ENCODE data around the gene CIT.

Gene CIT

DNA sequence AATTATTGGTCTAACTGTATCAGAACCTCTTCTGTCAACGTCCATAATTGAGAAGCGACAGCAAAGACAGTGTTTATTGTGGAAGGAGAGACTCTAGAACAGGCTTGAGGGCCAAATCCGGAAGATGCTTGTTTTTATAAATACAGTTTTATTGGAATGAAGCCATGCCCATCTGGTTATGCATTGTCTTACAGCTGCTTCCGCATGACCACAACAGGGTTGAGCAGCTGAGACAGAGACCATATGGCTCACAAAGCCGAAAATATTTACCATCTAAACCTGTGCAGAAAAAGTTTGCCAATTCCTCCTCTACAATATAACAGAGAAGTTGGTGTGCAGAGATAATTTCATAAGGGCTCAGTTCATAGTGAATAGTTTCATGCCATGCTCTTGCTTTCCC, 184.7 kb downstream of the CIT start:
- no peak for DNase-seq

DNA sequence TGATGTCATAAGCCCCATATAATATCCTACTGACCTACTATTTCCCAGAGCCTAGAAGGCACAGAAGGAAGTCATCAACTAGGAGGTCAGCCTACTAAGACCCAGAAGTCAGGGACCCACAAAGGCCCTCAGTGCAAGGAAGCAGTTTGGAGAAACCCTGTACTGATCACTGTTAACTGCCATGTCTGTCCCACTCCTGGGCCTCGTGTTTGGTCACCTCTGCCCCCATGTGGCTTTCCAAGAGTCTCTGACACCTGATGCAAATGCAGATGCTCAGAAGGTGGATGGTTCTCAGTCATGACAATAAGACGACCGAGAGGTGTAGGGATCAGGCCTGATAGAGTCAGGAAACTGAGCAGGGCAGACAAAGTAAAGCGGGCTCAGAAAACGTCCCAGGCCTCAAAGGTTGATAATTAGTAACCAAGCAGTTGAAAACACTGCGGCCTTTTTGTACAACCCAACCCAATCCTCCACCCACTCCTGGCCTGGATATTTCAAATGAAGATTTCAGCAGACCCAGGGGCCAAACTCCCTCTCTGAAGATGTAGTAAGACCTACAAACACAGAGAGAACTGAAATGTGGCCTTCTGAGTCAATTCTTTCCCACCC, 185.8 kb downstream of the CIT start:
- DNase-seq: no peak

DNA sequence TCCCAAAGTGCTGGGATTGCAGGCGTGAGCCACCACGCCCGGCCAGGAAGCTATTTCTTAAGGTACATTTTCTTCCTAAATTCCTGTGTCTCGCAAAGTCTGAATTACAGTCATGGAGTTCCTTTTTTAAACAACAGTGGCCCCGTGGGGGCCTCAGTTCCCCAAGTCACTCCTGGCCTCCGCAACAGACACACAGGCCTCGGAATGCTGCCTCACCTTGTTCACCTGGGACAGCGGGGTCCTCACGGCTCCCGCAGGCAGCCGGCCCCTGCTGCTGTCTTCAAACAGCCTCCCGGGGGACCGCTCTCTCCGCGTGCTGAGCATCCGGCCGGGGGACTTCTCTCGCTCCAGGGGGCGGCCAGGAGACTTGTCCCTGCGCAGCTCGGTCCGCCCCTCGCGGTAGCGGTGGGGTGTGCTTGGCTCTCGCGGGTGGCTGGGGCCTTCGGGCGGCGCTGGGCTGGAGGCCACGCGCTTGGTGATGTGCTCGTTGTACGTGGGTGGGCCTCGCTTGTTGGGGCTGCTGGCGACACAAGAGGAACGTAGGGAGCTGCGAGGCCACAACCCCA, 187.1 kb downstream of the CIT start:
- no peak for DNase-seq

DNA sequence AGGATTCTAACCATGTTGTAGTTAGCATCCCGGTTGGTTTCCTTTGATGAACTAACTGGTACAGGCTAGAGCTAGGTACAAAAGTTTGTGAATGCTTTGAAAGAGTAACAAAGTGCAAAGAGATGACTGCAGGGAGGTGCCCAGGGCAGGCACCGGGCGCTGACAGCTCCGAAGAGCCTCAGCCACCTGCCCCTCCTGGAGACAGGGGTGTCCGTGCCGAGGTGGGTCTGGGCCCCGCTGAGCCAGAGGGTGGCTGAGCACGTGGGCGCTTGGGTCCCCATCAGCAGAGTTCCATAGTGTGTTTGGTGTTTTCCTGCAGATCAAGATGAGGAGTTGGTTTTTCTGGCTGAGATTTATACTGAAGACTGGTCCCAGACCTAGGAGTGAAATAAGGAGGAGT, 189.2 kb downstream of the CIT start:
- no peak for DNase-seq

DNA sequence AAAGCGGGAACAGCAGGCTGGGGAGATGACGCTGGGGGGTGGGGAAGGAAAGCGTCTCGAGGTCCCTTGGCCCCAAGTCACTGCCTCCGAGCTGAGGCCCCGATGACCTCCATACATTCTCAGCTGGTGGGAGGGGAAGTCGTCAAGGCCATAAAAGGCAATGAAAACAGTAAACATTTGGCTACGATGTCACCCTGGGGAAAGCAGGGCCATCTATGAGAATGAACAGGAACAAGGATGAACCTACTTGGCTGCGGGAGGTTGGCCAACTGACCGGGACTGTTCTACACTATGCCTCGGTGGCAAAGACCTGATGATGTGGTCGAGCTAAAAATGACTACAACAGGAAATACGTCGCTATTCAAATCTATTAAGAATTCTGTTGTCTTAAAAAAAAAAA, 189.7 kb downstream of the CIT start:
- DNase-seq: no peak

DNA sequence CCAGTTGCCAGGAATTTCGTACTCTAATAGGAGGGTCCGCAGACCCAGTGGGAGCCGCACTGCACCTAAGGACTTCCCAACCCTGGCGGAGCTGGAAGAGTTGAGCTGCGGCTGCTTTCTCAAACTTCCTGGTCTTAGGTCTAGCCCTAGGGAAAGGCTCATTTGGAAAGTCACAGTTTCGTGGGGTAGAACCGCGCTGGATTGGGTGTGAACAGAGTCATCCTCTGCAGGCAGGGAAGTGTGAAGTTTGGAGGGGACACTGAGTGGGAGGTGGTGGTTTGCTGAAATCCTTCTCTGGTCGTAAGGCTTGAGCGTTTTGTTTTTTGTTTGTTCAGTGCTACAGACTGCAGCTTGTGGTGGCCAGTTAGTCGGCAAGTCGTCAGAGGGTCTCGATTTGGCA, 190.3 kb downstream of the CIT start:
- DNase-seq: no peak

DNA sequence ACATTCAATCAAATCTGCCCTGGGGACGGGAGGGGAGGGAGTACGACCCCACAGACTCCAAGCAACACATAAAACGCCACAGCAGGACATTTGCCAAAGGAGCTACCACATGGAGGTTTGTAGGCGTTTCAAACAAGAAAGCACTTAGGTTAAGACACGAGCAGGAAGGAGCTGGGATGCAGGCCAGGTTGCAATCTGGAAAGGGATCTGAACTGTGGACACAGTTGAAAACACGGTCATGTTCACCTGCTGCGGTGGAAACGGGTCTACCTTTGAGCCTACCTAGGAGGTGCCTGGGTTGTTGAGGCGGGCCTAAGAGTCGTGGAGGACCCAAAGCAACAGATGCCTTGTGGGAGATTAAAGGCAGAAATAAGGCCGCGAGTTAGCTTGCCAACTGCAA, 190.8 kb downstream of the CIT start:
- no peak for DNase-seq

DNA sequence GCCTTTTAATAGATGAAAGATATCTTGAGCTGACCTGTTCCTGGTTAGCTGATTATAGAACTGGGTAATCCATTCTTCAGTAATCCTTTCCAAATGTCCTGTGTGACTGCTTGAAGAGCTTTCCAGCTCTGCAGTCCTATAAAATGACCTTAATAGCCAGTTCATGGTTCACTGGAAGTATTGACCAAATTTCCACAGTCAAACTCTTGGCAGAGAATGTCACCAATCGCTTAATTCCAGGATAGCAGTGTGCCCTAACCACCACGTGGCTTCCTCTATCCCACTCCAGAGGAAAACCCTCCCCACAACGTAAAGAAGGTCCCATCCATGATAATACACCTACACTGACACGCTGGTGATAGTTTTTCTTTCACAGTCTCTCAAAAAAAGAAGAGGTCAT, 191.7 kb downstream of the CIT start:
- DNase-seq: no peak

DNA sequence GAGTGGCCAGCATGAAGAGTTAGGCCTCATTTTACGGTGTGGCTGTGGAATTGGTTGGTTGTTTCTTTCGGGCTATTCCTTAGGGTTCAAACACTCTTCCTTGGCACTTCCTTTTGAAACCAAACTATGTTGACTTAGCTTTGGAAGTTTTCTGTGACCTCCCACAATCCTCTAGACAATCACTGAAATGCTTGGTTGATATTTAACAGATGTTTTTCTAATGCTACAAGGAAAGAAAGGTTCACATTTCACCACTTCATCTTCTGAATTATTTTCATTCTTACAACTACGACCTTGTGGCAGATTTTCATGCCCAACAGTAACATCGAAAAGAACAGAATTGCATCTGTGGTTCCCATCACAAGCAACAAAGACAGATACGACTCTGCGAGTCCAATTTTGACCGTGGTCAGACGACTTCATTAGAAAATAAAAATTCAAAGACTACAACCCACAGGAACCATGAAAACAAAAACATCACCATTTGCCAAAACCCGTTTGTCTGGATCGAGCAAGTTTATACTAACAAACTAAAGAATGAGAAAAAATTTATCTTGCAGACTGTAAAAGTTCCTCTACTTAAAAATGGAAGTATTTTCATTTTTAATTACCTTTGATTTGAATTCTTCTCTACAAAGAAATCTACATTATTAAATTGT, 192.3 kb downstream of the CIT start:
- no peak for DNase-seq

DNA sequence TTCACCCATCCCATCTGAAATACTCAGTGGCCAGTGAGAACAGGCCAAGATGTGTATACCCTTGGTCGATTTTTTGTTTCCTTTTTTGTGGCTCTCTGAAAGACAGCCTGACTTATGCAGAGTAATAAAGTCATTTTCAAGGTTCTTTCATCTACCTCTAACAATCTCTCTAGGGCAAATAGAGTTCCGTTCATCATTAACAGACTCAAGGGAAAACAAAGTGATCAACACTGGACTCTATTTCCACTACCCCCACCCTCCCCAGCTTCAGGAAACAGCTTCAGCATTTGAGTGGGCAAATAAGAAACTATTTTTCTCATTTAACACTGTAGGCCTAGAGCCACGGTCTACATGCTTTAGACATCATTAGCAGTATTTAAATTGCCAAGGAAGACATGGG, 193.3 kb downstream of the CIT start:
- no peak for DNase-seq

DNA sequence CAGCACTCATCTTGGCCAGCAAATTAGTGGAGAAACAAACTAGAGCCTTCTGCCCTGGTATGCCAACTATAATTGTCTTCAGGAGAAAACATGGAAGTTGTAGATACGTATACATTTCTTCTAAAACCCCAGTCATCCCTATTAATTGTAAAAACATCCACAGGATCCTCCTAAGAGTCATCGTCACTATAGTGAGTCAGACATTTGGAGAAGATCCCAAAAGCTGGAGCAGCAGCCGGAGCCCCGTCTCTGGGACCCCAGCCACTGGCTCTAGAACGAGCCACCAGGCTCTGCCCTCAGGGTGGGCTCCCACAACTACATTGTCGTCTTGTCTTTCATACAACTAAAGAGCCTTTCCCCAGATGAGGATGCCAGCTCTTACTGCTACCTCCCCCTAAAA, 193.7 kb downstream of the CIT start:
- no peak for DNase-seq

DNA sequence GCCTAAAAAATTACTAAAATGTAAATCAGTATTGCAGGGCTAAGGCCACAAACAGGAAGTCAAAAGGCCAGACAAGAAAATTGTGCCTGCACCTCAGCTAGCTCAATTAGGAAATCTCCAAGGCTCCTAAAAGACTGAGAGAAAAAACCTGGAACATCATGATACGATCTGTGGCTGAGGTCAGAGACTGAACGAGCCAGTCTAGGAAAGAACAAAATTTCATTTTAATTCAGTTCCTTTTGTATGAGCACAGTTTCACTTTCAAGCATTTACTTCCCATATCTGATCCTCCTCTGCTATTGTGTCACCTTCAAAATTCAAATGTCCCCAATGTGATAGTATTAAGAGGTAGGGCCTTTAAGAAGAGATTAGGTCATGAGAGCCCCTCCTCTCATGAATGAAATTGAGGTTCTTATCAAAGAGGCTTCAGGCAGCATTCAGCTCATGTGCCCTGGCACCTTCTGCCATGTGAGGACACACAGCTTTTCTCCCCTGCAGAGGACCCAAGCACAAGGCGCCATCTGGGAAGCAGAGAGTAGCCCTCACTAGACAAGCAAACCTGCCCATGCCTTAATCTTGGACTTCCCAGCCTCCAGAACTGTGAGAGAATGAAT, 194.4 kb downstream of the CIT start:
- DNase-seq: no peak

DNA sequence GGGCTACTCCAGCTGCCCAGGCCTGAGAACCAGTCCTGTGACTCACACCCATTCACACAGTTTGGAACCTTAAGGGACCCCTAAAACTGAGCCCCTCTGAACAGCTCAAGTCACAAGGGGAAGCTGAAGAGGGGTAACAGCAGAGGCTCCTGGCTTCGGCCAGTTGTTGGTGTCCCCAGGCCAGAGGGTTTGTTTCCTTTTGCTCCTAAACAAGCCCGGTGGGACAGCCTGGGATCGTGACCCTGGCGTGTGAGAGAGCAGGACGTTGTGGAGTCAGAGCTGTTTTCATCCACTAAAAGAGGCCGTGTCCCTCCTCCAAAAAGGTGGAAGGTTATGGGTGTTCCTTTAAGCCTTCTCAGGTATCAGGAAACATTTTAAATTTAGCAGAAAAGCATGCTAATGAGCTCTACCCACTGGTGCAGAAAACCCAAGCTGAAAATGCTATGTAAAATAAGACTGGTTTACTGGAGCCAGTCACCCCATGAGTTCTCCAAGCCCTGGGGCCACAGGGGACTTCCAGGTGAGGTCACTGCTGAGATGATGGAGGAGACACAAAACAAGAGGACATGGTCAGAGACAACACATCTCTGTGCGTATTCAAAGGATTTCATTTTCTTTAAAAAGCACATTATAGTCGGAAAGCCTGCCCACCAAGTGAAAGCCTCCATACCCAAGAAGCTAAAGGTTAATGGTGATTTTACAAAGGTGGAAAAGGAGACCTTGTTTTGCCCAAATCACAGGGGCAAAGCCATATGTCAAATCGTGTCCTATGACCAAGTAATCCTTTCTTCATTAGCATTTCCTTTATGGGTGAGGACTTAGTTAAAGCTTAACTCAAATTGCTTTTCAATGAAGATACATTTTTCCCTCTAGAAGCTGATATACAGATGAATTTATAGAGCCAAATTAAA, 195.1 kb downstream of the CIT start:
- no peak for DNase-seq

DNA sequence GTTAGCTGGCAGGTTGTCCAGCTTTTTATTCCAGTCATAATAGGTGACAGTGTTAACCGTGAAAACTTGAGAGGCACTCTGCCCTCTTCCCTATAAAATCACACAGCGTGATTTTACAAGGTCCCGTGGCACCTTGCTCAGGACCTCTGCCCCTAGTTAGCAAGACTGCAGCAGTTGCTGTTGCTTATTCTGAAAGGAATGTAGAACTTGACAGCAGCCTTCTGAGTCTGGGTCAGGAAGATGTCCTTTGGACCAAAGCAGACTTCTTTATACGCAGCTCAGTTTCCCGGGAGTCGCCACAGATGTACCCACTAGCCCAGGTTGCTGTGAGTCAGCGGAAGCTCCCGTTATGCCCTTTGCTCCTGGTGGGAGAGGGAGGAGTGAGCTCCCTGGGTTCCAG, 196.0 kb downstream of the CIT start:
- DNase-seq: no peak

DNA sequence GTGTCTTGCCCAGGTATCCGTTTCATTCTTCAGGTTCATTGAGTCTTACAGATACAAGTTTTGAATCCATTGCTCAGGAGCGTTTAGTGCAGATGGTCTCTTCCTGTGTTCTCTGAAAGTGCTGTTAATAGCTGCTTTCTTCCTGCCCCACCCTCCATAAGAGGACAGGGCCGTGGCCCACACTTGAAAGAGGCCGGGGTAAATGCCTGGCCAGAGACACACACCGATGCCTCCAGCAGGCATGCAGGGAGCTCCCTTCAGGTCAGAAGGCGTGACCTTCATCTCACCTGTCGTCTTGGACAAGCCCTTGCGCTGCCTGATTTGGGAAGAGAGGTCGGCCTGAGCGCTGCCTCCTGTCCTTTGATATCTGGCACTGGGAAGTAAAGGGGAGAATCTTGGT, 197.6 kb downstream of the CIT start:
- DNase-seq: no peak

DNA sequence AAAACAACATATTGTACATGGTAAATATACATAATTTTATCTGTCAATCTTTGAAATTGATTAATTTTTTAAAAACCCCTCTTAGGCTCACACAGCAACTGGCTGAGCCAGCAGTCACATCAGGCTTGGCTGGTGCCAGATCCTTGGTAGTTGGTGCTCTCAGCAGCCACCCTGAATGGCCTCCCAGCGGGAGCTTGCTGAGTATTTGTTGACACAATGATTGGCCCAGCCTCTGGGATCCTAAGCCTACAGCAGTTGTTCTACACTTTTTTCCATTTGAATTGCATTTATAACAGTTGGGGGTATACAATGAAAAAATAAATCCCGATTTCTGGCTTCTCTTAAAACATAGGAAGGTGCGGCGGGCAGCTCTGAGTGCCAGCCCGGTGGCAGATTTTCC, 198.0 kb downstream of the CIT start:
- no peak for DNase-seq

DNA sequence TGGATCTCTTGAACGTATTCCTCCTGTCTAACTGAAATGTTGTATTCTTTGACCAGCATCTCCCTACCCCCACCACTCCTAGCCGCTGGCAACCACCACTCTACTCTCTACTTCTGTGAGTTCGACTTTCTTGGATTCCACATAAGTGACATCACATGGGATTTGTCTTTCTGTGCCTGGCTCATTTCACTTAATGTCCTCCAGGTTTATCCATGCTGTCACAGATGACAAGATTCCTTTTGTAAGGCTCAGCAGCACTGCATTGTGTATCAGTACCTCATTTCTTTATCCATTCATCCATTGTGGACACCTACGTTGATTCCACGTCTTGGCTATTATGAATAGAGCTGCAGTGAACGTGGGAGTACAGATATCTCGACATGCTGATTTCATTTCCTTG, 198.7 kb downstream of the CIT start:
- DNase-seq: no peak

DNA sequence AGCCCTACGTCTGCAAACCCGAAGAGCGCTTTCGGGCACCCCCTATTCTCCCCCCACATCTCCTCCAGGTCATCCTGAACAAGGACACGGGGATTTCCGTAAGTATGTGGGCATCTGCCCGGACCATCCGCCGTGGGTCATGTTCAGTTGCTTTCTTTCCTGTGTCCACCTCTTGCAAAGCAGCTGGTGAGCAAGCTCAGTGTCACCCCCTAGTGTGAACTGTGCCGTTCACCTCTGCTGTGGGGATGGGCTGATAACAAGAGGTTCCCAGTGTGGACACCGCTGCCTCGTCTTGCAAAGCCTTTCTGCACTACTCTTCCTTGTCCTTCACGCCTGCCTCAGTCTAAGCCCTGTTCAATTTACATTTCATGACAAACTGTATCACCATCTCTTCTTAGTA, 200.5 kb downstream of the CIT start:
- DNase-seq: no peak

DNA sequence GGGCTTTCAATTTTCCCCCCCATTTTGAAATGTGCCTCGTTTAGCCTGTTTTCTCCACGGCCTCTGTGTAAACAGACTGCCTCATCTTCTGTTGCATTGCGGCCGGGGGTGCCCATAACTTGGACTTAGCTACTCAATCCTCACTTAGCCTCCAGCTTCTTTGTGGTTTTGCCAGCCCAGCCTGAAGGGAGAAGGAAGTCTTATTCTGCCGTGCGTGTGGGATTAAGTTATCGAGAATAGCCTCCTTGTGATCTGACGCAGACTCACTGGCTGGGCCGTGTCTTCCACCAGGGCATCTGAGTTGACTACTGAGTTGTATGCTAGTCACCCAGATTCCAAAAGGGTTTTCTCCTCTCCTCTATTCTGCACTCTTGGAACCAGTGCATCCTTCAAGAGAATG, 201.1 kb downstream of the CIT start:
- DNase-seq: no peak

DNA sequence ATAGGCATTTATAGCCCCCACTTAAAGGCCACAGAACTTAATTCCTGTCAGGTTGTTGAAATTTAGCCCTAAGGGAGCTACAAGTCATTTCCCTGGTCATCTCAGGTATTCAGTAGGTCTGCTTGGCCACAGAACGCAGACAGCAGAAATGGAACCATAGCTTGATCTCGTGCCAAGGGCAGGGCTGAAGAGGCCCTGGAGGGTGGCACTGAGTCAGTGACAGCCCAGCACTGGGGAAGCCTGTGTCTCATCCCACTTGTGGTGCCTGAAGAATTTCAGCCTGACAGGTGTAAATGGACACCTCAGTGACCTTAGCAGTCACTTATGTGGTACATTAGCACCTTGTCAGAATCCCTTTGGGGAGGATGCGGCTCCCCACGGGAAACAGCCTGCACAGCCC, 202.6 kb downstream of the CIT start:
- no peak for DNase-seq

DNA sequence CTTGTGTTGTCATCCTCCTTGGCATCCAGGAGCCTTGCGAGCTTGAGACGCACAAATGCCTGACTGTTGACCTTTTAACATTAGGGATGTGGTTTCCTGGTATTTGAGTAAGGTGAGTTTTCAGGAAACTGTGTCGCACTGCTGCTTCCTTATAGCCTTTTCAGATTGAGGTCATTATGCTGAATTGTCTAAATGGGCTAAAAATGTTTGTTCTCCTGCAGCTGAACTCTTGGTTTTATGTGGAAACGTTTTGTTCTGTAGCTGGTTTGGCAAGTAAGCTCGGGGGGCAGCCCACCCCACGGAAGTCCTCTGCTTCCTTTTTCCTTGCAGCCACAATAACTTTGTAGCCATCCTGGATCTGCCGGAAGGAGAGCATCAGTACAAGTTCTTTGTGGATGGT, 203.5 kb downstream of the CIT start:
- DNase-seq: no peak

DNA sequence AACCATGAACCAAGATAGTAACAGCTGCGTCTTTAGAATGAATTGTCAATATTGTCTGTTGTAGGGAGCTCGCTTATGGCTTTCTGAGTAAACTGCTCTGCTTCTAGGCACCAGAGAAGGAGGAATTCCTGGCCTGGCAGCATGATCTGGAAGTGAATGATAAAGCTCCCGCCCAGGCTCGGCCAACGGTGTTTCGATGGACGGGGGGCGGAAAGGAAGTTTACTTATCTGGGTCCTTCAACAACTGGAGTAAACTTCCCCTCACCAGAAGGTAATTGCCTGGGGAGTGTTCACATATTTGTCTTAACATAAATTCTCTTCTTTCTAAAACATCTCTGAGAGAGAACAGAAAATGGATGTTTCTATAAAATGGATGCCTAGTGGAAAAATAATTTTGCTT, 204.9 kb downstream of the CIT start:
- no peak for DNase-seq

DNA sequence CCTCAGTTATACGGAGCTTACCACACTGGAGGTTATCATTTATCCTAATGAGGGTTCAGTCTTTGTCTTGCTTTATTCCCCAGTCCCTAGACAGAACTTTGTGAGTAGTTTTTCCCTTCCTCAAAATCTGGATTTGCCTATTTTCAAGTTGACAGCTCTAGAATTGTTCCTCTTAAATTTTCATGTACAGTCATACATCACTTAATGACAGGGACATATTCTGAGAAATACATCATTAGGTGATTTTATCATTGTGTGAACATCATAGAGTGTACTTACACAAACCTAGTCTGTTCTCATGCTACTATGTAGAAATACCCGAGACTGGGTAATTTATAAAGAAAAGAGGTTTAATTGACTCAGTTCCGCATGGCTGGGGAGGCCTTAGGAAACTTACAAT, 206.1 kb downstream of the CIT start:
- DNase-seq: no peak

Measured in activated naive CD4-positive, alpha-beta T cell (primary cell).